NB4 (cell line): ENCODE measurements around the gene ACAA2.

ENCODE experiments used
- CTCF ChIP-seq: IDR thresholded peaks from one replicate; pipeline ENCODE4 v1.5.1; 2012; ENCODE audit warnings: low read depth, low read length
- POLR2A ChIP-seq: IDR thresholded peaks from 2 replicates; pipeline ENCODE4 v1.6.1; 2011; ENCODE audit warnings: mild to moderate bottlenecking; ENCODE audit not compliant: insufficient read length; ENCODE audit errors: extremely low read depth

- no peak for TF ChIP-seq CTCF
- no peak for TF ChIP-seq POLR2A
Measured at GRCh38 chr18:49837889-49838288, 24.6 kb upstream of the ACAA2 start.
